NCI-H510A (cell line): ENCODE data around the gene NREP.

Source experiments
- DNase-seq: peaks from one replicate; lab custom pipeline; 2025; lab: John Stamatoyannopoulos, UW

Gene NREP

DNA sequence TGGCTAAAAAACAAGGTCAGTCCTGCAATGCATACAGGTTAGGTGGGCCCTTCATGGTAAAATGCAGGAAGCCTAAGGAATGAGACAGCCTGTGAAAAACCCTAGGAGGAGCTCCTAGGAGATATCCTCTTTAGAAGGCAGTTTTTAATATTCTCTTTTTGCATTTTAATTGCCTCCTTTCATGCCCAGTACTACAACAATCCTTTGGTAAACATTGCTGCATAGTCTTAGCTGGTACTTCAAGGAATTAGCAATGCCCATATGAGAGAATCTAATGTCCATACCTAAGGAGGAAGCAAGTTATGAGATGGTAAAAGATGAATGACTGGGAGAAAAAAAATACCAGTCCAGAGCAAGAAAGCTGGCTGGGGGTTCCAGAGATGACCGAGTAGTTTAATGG lies 61.0 kb downstream of the NREP start:
- DNase-seq: no peak

DNA sequence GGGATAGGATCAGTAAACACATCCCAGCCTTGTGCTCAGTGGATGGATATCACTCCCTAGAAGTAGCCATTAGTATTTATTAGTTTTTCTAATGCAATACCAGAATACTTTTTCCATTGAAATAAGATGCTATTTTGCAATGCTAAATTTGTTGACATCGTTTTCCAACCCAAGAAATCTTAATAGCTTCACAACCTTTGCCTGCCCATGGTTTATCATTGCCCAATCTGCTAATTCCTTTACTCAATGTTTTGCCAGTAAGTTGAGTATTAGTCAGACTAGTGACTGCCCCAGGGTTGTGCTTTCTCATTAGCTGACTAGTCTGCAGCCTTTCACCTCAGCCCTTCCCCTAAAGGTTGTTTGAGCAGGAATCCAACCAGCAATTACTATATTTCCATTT lies 62.9 kb downstream of the NREP start:
- DNase-seq: no peak

DNA sequence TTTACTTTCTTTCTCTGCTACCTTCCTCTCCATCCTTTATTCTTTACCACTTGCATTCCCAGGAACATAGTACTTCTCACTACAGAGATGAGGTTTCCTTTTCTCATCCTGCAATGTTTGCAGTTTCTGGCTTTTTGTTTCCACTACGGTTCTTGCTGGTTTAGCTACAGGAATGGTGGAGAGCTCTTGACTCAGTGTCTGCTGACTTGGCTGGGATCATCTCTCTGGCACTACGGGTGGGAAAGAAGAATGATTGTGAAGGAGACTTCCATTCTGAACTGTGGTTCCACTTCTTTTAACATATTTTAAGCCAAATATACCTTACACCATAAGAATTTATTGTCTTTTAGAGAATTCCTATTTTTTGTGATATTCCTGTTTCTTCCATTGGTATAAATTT lies 65.1 kb downstream of the NREP start:
- DNase-seq: no peak

DNA sequence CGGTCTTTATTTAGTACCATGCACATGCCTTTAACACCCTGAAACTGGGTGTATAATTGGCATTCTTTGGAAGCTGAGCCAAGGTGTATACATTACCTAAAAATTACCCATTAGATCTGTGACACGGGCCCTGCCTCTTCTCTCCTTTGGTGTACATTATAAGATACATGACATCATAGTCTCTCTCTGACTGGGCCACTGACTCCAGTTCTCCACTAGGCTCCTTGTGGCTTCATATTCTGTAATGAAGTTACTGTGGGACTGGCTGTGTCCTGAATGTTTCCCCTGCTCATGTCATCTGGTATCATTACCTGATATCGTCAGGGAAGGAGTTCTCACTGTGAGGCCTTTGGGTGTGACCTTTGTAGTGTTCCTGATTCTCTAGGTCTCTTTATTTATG lies 65.5 kb downstream of the NREP start:
- no peak for DNase-seq

DNA sequence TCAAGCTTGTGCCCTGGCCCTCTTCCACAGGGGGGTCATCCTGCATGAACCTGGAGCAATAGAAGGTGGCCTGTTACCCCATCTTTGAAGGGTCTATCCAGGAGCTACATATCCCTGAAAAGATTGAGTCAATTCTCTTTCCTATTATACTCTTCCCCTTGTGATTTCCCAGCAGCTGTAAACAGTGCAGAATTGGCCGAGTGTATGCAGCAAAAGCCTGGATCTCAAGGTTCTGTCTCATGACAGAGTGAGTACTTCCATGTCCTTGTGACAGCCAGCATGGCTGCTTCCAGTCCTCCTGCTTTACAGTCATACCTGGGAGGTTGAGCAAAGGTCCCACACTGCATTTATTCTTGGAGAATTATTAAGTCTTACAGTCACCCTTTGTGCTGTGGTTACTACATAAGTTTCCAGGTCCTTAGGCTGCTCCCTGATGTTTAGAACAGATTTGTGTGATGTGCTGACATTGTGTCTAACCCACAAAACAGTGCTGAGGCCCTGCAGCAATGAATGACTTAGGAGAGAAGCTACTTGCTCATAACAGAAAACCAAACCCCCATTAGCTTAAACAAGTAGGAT lies 67.5 kb downstream of the NREP start:
- no peak for DNase-seq

DNA sequence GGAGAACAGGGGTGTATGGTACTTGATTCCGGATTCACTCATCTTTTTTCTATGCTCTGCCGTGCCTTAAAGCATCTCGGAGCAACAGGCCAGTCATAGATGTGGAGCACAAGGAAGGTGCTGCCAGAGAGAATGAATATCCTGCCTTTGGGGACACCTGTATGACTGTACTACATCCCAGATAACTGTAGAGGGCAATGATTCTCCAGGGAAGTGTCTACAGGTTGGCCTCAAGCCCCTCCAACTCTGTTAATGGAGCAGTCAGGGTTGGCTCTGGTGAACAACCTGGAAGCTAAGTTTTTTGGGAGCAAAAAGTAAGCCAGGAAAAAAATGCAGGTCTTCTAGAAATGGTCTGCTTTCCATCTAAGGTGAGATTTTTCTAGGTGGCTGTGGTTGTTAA lies 71.0 kb downstream of the NREP start:
- DNase-seq: no peak

DNA sequence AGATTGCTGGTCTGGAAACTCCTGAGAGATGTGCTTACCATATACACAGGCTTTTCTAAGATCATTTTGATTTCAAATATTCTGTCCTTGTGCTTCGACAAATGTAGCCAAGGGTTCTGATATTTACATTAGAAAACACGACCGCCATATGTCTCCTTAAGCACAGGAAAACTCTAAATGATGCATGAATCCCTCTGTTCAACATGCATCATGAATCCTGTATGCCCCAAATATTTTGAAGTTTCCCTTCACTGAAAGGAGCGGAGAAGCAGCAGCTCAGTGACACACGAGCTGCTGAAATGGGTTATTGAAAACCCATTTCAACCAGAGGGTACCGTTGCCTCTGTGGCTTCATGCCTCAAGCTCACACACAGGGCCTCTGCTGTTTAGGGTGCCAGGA lies 74.4 kb downstream of the NREP start:
- DNase-seq: no peak

DNA sequence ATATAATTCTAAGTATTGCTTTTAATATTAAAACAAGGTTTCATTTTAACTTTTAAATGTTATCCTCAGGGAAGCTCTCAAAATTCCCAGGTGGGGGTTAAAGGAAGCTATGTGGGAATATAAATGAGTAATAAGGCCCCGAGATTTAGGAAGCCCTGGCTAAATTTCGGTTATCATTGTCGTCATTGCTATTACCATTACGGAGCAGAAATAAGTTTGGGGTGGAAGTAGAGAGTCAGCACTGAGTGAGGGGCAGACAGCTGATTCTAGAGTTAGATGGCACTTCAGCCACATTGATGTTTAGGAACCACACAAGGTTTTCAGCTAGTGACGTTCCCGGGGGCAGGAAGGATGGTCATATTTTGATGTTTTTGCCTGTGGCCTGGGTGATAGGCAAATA lies 74.9 kb downstream of the NREP start:
- DNase-seq: no peak

DNA sequence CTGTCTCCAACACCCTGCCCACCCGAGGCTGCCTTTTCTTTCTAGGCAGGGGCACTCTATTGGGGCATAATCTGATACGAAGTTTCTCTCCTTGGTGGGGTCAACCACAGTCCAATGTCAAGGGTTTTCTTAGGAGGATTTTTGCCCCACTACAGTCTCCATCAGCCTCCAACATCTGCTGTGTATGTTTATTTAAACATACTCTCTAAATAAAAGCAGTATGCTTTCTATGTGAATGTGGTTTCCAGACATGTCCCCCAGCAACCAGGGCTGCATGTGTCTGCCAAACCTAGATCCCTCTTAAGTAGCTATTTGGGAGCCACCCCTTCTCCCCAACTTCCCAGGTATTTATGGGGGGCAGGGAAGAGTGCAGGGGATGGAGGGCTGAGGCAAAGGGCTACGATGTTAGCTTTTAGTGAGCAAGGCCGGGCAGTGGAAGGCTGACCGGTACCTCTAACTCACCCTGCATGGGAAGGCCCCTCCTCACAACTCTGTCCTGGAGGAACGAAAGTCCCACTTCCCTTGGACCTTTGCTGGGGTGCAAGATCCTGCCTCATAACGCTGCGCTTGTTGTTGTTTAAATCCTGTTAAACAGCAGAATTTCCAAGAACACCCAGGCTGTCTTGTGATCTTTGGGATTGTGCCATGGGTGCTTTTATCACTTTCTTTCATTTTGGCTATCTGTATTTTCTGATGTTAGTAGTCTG lies 75.4 kb downstream of the NREP start:
- no peak for DNase-seq

DNA sequence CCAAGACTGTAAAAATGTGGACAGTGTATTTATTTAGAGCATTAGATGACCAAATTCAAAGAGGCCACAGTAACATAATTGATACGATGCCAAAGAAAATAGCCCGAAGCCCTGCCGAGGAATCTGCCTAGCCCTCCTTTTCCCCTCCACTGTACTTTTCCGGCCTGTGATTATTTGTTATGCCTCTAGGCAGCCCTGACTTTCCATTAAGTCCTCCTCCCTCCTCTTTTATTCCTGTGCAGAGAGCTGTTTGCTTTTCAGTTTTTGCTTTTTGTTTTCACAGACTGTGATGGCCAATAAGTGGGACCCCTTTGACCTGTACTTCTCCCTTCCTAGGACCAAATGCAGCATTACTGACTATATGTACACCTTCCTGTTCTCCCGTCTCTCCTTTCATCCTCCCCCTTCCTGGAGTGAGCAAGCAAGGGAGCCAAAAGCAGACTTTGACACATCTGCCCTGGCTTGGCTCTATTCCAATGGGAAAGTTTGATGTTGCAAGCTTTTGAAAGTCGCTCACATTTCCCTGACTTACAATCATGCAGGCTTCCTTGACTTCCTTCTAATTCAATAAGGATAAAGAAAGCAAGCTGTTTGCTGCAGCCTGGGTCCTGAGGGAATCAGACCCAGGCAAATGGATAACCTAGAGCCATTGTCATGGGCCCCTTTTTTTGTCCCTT lies 76.1 kb downstream of the NREP start:
- DNase-seq: no peak

DNA sequence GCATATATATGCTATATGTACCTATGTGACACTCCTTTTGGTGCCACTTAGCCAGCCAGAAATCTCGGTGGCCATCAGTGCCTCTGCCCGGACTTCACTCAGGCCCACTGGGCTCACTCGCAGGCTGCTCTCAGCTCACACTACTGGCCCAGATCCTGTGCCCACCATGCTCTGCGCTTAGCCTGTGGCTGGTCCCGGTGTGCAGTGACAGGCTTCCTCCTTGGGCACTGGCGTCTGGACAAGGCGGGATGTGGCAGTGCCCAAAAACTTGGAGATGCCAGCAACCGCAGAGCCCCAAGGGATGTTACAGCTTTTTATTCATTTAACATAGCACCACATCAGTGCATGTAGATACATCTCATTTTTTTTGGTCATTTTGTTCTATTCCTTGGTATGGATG lies 77.4 kb downstream of the NREP start:
- DNase-seq: no peak
